ENCODE measurements around the gene ANKRD36. TPM values are rescaled to one million over a fixed set of nuclear protein-coding genes. Genes with fewer than 3 reads are reported as not detected.
"Not testable (repeated sequence)": the region's sequence is repeated elsewhere in the genome, so short reads cannot be mapped to it uniquely, and the experiment has no call there.

The ANKRD36 gene
- total RNA-seq = 66.1 and 69.3 TPM in 2 replicates

GRCh38 chr2:97113050-97113881, at the start of gene ANKRD36:
ANKRD36 (plus strand) TSS chr2:97113153; CDS start chr2:97113740, 587 bp downstream.
- intact Hi-C loops (cut with micrococcal nuclease) = loop anchor here (1.0 to 10.0 kb wide), 3 partner anchors 297 to 578 kb away; partner anchors contain the start of genes ARID5A, CNNM3 and CNNM4

DNA sequence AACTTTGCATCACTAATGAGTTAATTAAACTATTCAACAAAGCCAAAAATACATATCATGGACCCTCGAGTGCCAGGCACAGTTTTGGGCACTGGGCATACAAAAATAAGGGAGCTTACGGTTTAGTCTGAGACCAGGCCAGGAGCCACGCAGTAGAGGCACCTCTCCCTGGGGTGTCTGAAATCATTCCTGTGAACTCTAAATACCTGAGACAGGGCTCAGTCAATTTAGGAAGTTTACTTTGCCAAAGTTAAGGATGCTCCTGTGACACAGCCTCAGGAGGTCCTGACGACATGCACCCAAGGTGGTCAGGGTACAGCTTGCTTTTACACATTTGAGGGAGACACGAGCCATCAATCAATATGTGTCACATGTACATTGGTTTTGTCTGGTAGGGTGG, 46.9 kb upstream of the ANKRD36 start:
- intact Hi-C loops (cut with micrococcal nuclease) = not testable (repeated sequence)

- intact Hi-C loops (cut with micrococcal nuclease) = no loop called here
These were observed 45.5 kb upstream of the ANKRD36 start for GRCh38 chr2:97067279-97068004.

DNA sequence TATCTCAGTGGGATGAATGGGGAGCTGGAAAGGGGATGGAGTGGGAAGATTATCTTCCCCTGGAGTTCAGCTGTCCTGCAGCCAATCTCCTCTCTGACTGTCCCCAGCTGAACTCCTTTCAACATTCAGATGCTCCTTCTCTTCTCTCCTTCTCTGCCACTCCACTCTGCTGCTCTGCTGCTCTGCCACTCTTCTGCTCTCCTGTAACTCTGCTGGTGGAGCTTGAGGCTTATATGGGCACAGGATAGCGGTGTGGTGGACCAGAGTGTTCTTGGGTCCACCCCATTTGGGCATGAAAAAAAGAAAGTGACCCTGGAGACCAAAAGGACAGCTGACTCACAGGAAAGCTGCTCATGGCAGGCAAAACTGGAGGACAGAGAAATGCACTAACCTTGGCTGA, 44.9 kb upstream of the ANKRD36 start:
- intact Hi-C loops (cut with micrococcal nuclease) = no loop called here

DNA sequence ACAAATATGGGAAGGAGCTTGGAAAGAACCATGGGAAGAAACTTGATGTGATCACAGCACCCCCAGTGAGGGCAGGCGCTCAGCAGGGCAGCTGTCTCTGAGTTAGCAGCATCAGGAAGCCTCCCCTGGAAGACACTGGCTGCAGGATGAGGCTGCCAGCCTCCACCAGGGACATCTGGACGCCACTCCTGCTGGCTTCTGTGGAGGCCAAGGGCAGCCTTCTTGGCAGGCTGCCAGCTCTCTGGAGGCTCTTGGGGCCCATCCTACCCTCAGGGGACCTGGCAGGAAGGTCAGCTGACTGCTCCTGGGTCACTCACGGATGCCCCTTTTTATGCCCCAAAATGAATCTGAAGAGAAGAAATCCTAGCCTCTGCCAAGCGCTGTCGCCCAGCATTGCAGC, 44.2 kb upstream of the ANKRD36 start:
- intact Hi-C loops (cut with micrococcal nuclease) = not testable (repeated sequence)

GRCh38 chr2:97070915-97071314, 42.0 kb upstream of the ANKRD36 start:
- intact Hi-C loops (cut with micrococcal nuclease) = not testable (repeated sequence)

DNA sequence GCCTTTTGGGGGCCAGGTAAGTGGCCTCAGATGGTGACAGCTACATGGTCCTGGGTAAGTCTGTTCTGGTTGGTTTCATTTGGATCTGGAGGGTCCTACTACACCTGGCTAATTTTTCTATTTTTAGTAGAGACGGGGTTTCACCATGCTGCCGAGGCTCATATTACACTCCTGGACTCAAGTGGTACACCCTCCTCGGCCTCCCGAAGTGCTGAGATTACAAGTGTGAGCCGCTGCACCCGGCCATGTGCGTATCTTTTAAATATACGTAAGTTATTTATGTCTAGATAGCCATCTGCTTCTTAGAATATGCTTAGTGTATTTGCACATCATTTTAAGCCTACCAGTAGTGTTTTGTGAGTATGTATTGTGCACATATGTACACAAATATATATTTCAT, 35.7 kb upstream of the ANKRD36 start:
- intact Hi-C loops (cut with micrococcal nuclease) = not testable (repeated sequence)

- intact Hi-C loops (cut with micrococcal nuclease) = not testable (repeated sequence)
These were observed 32.1 kb upstream of the ANKRD36 start for GRCh38 chr2:97080855-97081254.

- intact Hi-C loops (cut with micrococcal nuclease) = not testable (repeated sequence)
These were observed 30.7 kb upstream of the ANKRD36 start for GRCh38 chr2:97082206-97082605.

DNA sequence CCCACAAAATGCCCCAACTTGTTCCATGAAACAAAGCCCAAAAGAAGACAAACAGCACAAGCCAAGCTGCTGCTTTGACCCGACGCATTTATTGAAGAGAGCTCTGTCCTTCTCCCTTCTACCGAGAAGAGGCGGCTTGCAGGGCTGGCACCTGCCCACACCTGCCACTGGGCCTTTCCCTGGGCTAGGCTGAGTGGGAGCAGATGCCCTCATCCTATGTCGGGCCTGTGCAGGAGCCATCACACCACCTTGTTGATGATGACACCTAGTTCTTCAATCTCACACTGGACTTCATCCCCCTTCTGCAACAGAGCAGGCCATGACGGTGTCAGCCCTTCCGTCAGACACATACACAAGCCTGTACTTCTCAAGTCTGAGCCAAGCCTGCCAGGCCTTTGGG, 29.4 kb upstream of the ANKRD36 start:
- intact Hi-C loops (cut with micrococcal nuclease) = not testable (repeated sequence)

DNA sequence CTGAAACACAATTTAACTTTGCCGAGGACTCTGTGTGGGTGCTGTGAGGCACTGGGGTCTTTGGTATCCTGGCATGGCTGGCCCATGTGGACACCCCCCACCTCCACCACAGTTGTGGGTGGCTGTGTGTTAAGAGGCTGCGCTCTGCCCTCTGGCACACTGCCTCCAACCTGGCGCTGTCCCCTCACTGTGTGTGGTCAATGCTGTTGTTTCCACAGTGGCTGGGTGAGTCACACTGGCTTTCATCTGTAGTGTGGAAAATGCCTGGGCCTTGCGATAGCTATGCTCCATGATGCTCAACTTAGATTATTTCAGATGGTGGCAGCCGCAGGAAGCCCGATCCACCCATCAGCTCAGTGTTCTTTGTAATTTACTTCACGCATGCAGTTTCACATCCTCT, 27.9 kb upstream of the ANKRD36 start:
- intact Hi-C loops (cut with micrococcal nuclease) = not testable (repeated sequence)

GRCh38 chr2:97088706-97089105, 24.2 kb upstream of the ANKRD36 start:
- intact Hi-C loops (cut with micrococcal nuclease) = not testable (repeated sequence)

DNA sequence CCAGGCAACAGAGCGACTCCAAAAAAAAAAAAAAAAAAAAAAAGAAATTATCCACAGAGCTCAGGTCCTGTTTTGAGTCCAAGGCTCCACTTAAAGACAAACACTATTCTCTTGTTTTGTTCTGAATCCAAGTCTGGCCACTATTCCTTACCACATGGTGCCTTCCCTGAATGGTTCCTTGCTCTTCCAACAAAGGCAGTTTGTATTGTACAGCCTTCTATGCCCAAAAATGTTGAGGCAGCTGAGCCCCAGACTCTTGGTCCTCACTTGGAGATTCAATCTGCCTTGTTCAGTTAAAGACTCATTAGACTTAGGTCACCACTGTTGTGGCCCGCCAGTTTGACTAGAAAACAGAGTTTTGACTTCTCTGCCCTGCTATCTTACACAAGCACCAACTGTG, 20.0 kb upstream of the ANKRD36 start:
- intact Hi-C loops (cut with micrococcal nuclease) = not testable (repeated sequence)

DNA sequence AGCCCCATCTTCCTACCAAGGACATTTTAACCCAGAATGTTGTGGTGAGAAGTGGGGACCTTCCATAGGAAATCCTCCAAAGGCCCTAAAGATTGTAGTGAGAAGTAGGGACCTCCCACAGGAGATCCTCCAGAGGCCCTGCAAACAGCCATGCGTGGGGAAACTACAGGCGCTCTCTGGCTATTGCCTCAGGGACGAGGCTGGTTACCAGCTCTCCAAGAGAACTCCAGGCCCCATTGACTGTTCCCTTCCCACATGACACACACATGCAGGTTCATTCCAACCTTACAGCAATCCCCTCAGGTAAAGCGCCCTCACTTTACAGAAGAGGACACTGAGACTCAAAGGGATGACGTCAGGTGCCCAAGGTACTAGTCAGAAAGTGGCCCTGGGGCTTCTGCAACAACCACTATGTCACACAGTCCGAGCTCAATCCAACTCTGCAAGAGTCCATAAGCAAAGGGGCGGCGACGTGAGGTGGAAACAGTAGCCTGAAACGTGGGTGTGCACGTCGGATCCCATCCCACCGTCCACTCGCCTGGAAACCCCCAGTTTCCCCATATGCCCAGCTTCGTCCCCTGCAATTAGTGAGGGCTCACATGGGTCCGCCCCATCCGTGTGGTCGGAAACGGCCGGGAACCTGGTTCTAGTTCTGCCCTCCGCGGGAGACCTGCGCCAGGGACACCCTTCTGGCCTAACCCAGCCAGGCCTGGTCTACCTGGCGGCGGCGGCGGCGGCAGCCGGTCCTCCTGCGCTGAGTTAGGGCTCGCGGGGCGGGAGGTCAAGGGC, 18.8 kb upstream of the ANKRD36 start:
- intact Hi-C loops (cut with micrococcal nuclease) = loop anchor here (1.0 kb wide), 1 partner anchor 131 kb away; no protein-coding TSS in a partner anchor

DNA sequence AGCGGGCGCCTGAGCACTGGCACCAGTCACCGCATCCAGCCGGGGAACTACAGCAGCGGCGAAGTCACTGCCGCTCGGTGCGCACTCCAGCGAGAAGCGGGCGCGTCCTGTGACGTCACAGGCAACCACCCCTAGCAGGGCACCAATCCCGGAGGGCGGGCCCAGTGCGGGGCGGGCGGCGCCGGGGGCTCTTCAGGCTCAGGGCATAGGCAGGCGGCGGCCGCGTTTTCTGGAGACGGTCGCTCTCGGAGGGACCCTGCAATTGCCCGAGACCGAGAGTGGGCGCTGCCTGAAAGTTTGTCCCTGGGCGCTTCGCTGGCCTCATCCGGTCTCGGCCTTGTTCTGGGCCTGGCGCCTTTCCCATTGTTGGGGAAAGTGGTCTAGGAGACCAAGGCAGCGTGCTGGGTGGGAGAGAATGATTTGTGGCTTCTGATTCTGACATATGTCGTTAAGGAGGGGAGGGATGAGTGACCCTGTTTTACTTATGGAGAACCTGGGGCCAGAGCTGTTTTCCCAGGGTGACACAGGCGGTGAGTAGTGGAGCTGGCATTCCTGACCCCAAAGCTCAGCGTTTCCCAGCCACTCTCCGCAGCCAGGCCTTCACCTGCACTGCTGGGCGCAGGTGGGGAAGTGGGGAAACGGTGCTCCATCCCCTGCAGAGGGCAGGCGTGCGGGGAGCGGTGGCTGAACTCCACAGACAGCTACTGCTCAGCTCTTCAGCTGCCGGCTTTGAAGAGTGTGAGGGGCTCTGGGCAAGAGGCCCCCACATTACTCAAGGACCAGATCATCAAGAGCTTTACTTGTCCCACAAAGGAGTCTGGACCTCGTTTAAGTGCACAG, 18.0 kb upstream of the ANKRD36 start, which contains the start of gene FAHD2B:
Gene FAHD2B, minus strand, starts transcription at position 111 of the 840 bp plus-strand sequence. CDS start 3,176 bp downstream, outside the sequence.
- intact Hi-C loops (cut with micrococcal nuclease) = loop anchor here (1.0 kb wide), 1 partner anchor 132 kb away; no protein-coding TSS in a partner anchor

DNA sequence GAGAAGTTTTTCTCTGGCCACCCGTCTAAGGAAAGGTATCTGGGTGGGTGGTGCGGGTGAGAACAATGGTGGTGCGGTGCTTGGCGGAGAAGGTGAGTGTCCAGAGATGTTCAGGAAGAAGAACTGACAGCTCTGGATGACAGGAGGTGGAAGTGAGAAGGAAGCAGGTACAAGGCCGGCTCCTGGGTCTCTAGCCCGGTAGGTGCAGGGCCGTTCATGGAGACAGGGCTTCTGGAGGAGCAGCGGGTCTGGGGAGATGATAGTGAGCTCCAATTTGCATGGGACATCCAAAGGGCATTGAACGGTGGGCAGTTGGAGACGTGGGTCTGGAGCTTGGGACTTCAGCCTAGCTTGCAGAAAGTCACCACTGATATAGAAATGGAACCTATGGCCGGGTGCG, 17.3 kb upstream of the ANKRD36 start:
- intact Hi-C loops (cut with micrococcal nuclease) = no loop called here

DNA sequence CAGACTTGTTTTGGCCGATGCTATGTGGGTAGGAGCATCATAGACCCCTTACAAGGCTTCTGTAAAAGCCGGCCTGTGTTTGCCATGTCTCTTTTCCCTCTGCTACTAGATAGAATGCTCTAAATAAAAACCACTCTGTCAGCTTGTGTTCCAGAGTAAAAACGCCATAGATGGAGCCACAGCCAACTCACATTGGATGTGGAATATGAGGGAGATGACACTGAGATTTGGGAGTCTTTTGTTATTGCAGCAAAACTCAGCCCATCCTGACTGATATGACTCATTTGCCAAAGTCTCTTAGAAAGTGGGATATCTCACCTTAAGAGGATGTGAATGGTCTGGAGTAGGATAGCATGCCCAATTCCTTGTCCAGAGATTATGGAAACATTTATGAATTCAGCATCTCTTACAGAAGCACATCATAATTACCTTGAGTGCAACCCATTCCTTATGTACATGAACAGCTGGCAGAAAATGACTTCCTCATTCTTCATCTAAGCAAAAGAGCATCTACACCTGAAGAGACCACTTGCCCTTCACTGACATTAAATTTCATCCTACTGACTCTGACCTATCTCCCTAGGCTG, 14.1 kb upstream of the ANKRD36 start:
- intact Hi-C loops (cut with micrococcal nuclease) = not testable (repeated sequence)

GRCh38 chr2:97106878-97107277, 6.1 kb upstream of the ANKRD36 start:
- intact Hi-C loops (cut with micrococcal nuclease) = not testable (repeated sequence)

DNA sequence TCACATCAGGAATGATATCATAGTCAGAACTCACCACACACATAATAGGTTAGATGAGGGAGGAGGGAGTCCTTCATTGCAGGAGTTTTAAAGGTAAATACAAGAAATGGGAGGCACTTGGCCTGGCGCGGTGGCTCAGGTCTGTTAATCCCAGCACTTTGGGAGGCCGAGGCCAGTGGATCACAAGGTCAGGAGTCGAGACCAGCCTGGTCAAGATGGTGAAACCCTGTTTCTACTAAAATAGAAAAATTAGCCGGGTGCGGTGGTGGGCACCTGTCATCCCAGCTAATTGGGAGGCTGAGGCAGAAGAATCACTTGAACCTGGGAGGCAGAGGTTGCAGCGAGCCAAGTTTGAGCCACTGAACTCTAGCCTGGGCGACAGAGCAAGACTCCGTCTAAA, 1.7 kb upstream of the ANKRD36 start:
- intact Hi-C loops (cut with micrococcal nuclease) = loop anchor here (5.0 to 10.0 kb wide), 2 partner anchors 349 to 576 kb away; partner anchors contain the start of genes ARID5A and CNNM4

Measured in T-helper 1 cell treated with Interleukin-12 subunit alpha and Interleukin-12 subunit beta and Interleukin-4 antibody, amounts not matched to agents 30 ng/mL and 1 ng/mL, for 36 hours (primary cell).